SK-N-SH (cell line): Measurements from ENCODE around the gene PLTP.

Source experiments
- POLR2AphosphoS5 ChIP-seq: IDR thresholded peaks from 2 replicates; pipeline ENCODE4 v1.6.1; 2012; ENCODE audit warnings: low read depth, low read length
- SIN3A ChIP-seq: IDR thresholded peaks from 2 replicates; pipeline ENCODE4 v1.6.1; 2012; ENCODE audit warnings: low read depth, mild to moderate bottlenecking, low read length, moderate library complexity, borderline replicate concordance
- TF ChIP-seq, protein P1 (sequence below): fragments of 200-600 bp; sonication (generic); IDR thresholded peaks from 2 replicates; pipeline ENCODE4 v1.6.1; 2017; ENCODE audit warnings: antibody characterized with exemption, mild to moderate bottlenecking, moderate library complexity
- TF ChIP-seq, protein P2 (sequence below): IDR thresholded peaks from 2 replicates; pipeline ENCODE4 v1.4.0; 2012; ENCODE audit warnings: low read depth

DNA sequence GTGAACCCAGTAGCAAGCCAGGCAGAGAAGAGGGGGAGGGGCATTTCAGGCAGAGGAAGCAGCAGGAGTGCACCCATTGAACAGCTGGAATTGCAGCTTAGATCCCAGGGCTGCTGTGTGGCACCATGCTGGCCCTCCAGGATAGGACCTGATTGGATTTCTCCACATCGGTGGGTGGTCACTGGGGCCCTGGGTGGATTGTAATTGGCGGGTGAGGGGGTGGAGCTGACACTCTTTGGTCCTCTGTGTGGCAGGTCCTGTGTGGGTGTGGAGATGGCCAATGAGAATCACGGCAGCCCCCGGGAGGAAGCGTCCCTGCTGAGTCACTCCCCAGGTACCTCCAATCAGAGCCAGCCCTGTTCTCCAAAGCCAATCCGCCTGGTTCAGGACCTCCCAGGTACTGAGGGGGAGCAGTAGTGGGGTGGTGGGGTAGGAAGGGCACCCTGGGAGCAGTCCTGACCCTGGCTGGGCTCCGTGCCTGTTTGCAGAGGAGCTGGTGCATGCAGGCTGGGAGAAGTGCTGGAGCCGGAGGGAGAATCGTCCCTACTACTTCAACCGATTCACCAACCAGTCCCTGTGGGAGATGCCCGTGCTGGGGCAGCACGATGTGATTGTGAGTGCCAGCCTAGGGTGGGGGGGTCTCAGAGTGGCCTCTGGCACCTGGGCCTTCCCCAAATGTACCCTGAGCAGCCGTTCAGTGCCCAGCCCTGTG, 26.9 kb upstream of the PLTP start:
- TF ChIP-seq SIN3A = no peak
- TF ChIP-seq, protein P1, sequence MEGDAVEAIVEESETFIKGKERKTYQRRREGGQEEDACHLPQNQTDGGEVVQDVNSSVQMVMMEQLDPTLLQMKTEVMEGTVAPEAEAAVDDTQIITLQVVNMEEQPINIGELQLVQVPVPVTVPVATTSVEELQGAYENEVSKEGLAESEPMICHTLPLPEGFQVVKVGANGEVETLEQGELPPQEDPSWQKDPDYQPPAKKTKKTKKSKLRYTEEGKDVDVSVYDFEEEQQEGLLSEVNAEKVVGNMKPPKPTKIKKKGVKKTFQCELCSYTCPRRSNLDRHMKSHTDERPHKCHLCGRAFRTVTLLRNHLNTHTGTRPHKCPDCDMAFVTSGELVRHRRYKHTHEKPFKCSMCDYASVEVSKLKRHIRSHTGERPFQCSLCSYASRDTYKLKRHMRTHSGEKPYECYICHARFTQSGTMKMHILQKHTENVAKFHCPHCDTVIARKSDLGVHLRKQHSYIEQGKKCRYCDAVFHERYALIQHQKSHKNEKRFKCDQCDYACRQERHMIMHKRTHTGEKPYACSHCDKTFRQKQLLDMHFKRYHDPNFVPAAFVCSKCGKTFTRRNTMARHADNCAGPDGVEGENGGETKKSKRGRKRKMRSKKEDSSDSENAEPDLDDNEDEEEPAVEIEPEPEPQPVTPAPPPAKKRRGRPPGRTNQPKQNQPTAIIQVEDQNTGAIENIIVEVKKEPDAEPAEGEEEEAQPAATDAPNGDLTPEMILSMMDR = no peak
- TF ChIP-seq, protein P2, sequence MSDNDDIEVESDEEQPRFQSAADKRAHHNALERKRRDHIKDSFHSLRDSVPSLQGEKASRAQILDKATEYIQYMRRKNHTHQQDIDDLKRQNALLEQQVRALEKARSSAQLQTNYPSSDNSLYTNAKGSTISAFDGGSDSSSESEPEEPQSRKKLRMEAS = no peak
- no peak for TF ChIP-seq POLR2AphosphoS5
